ENCODE data around the gene DLL1.

DLL1 gene

GRCh38 chr6:170253226-170253909 is 37.5 kb downstream of the DLL1 start:
- in situ Hi-C loops (cut with MboI; ENCODE audit: low sequenced_read_pairs): no loop called here

GRCh38 chr6:170251776-170252571 is 38.9 kb downstream of the DLL1 start:
- in situ Hi-C loops (cut with MboI; ENCODE audit: low sequenced_read_pairs): no loop called here

- in situ Hi-C loops (cut with MboI; ENCODE audit: low sequenced_read_pairs): no loop called here
These were observed 39.7 kb downstream of the DLL1 start for GRCh38 chr6:170250981-170251775.

- in situ Hi-C loops (cut with MboI; ENCODE audit: low sequenced_read_pairs): no loop called here
These were observed 40.4 kb downstream of the DLL1 start for GRCh38 chr6:170250455-170250854.

- in situ Hi-C loops (cut with MboI; ENCODE audit: low sequenced_read_pairs): no loop called here
These were observed 41.1 kb downstream of the DLL1 start for GRCh38 chr6:170249817-170250216.

GRCh38 chr6:170248861-170249600 is 41.8 kb downstream of the DLL1 start:
- in situ Hi-C loops (cut with MboI; ENCODE audit: low sequenced_read_pairs): no loop called here

- in situ Hi-C loops (cut with MboI; ENCODE audit: low sequenced_read_pairs): no loop called here
These were observed 42.6 kb downstream of the DLL1 start for GRCh38 chr6:170248111-170248805.

GRCh38 chr6:170247178-170247701 is 43.6 kb downstream of the DLL1 start:
- in situ Hi-C loops (cut with MboI; ENCODE audit: low sequenced_read_pairs): no loop called here

GRCh38 chr6:170245475-170245992 is 45.3 kb downstream of the DLL1 start:
- in situ Hi-C loops (cut with MboI; ENCODE audit: low sequenced_read_pairs): no loop called here

- in situ Hi-C loops (cut with MboI; ENCODE audit: low sequenced_read_pairs): no loop called here
These were observed 46.0 kb downstream of the DLL1 start for GRCh38 chr6:170244721-170245474.

- in situ Hi-C loops (cut with MboI; ENCODE audit: low sequenced_read_pairs): no loop called here
These were observed 47.0 kb downstream of the DLL1 start for GRCh38 chr6:170243791-170244291.

- in situ Hi-C loops (cut with MboI; ENCODE audit: low sequenced_read_pairs): no loop called here
These were observed 47.5 kb downstream of the DLL1 start for GRCh38 chr6:170243386-170243785.

- in situ Hi-C loops (cut with MboI; ENCODE audit: low sequenced_read_pairs): no loop called here
These were observed 51.9 kb downstream of the DLL1 start for GRCh38 chr6:170238741-170239565.

GRCh38 chr6:170237999-170238740 is 52.7 kb downstream of the DLL1 start:
- in situ Hi-C loops (cut with MboI; ENCODE audit: low sequenced_read_pairs): no loop called here

- in situ Hi-C loops (cut with MboI; ENCODE audit: low sequenced_read_pairs): no loop called here
These were observed 54.6 kb downstream of the DLL1 start for GRCh38 chr6:170236131-170236836.

GRCh38 chr6:170235391-170236125 is 55.3 kb downstream of the DLL1 start:
- in situ Hi-C loops (cut with MboI; ENCODE audit: low sequenced_read_pairs): no loop called here

All from HL-60/S4 treated with retinoic acid at 250 ng/mL for 4 days and 3 days (cell line).